Caco-2 (cell line): ENCODE data around the gene VAV2. TPM values are rescaled to one million over a fixed set of nuclear protein-coding genes. Genes with fewer than 3 reads are reported as not detected.
A peak's percentile ranks its signal among the peaks of the same experiment; 100 is the strongest.

Experiments
- BruUV-seq: library from RNA; stranded (reverse); fragments of 400-500 nt; replicated peaks from 2 replicates; lab custom pipeline; 2021; lab: Mats Ljungman, UMichigan
- CTCF ChIA-PET: fragments of 300-600 bp; sonication (Branson Sonifier 250); formaldehyde crosslinking; loops from one replicate; lab custom pipeline; 2022; ENCODE audit warnings: antibody characterized with exemption; lab: Charles Lee
- POLR2A ChIA-PET: fragments of 300-600 bp; sonication (Branson Sonifier 250); formaldehyde crosslinking; loops from one replicate; lab custom pipeline; 2022; ENCODE audit warnings: antibody characterized with exemption; lab: Charles Lee
- DNase-seq, 2 experiments: peaks; one replicate each; pipeline versions ENCODE4 v3.0.0 to v3.0.0-alpha.2; 2020 to 2022
- H3K27me3 ChIP-seq: replicated peaks from 2 replicates; pipeline ENCODE4 v1.6.0; 2011; ENCODE audit warnings: low read length; ENCODE audit not compliant: control insufficient read depth, insufficient read depth
- H3K36me3 ChIP-seq: 2 replicates; pipeline ENCODE4 v1.5.1; 2011; ENCODE audit warnings: low read length; ENCODE audit not compliant: control insufficient read depth, insufficient read depth
- H3K4me1 ChIP-seq: fragments of 250-450 bp; sonication (Bioruptor Pico); 2 replicates; pipeline ENCODE4 v1.5.1; 2020; ENCODE audit warnings: mild to moderate bottlenecking
- H3K4me3 ChIP-seq: 2 replicates; pipeline ENCODE4 v1.5.1; 2011; ENCODE audit warnings: low read depth, mild to moderate bottlenecking, control low read depth, low read length
- H3K9me3 ChIP-seq: fragments of 250-450 bp; sonication (Bioruptor Pico); 2 replicates; pipeline ENCODE4 v1.5.1; 2020; ENCODE audit warnings: mild to moderate bottlenecking, moderate library complexity
- H3K27ac Mint-ChIP-seq: one replicate; pipeline ENCODE4 v1.8.0; 2022; ENCODE audit warnings: mixed read lengths; ENCODE audit not compliant: unreplicated experiment
- H3K27me3 Mint-ChIP-seq: one replicate; pipeline ENCODE4 v1.8.0; 2022; ENCODE audit warnings: mixed read lengths; ENCODE audit not compliant: insufficient read depth, unreplicated experiment
- H3K36me3 Mint-ChIP-seq: one replicate; pipeline ENCODE4 v1.8.0; 2022; ENCODE audit warnings: mild to moderate bottlenecking, mixed read lengths; ENCODE audit not compliant: insufficient read depth, unreplicated experiment
- H3K4me1 Mint-ChIP-seq: one replicate; pipeline ENCODE4 v1.8.0; 2022; ENCODE audit warnings: low read depth, mixed read lengths; ENCODE audit not compliant: unreplicated experiment
- H3K4me3 Mint-ChIP-seq: one replicate; pipeline ENCODE4 v1.8.0; 2022; ENCODE audit warnings: mild to moderate bottlenecking, moderate library complexity, mixed read lengths; ENCODE audit not compliant: unreplicated experiment
- H3K9me3 Mint-ChIP-seq: one replicate; pipeline ENCODE4 v1.8.0; 2022; ENCODE audit warnings: mixed read lengths; ENCODE audit not compliant: unreplicated experiment
- intact Hi-C: fragments of 100-400 bp; cut with micrococcal nuclease; formaldehyde crosslinking; loops from one replicate; pipeline ENCODE4 v1.10.0; 2022; ENCODE audit not compliant: unreplicated experiment
- total RNA-seq: library from RNA; stranded (reverse); gene quantifications from 2 replicates; pipeline ENCODE4 v1.2.3, GENCODE V29; 2022
- TF ChIP-seq, protein P1 (sequence below), 2 experiments: fragments of 200-600 bp in 1 of 2; IDR thresholded peaks; 1 replicate in 1 of 2; 2 replicates in 1 of 2; pipeline versions ENCODE4 v1.5.1 to v1.8.0; 2011 to 2022; ENCODE audit warnings: antibody characterized with exemption in 1 of 2, control low read depth in 1 of 2, inconsistent platforms in 1 of 2, low read depth in 1 of 2, low read length in 1 of 2, mild to moderate bottlenecking in 1 of 2, moderate library complexity in 1 of 2; ENCODE audit not compliant: insufficient read depth in 1 of 2, severe bottlenecking in 1 of 2, unreplicated experiment in 1 of 2

VAV2 gene
- total RNA-seq, 1 experiment from 2014 or later = 55.3 TPM

DNA sequence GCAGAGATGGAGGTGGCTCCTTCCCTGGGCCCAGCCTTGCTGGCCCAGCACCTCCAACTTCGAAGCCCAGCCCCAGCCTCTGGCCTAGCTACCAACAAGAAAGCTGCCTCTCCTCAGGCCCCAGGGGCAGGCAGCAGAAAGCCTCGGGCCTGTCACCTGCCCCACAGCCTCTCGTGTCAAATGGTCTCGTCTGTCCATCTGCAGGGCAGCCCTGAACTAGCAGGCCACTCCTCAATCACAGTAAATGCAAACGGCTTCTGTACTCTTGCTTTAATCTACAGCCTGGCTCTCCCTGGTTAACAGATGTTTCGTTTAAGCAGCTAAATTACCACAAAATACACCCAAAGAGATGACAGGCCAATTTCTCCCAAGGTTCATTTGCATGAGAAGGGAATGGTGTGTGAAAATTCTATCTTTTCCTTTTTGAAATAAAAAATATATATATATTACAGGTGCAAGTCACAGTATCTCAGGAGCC lies 21.5 kb downstream of the VAV2 start:
- Mint-ChIP-seq H3K27ac (peak overlapping the region; percentile 39), H3K4me1 (peaks cover 28% of the 10 kb centered on the region), H3K9me3 (no peaks in the 10 kb centered on the region), H3K4me3 (no peak overlapping the region), H3K27me3 (no peaks in the 10 kb centered on the region), H3K36me3 (peaks cover 10% of the 10 kb centered on the region)
- DNase-seq = no peak
- H3K27me3 ChIP-seq = no peaks in the 10 kb centered on the region
- peaks cover 49% of the 10 kb centered on the region for H3K4me1 ChIP-seq
- intact Hi-C loops = no loop called here
- TF ChIP-seq, protein P1, sequence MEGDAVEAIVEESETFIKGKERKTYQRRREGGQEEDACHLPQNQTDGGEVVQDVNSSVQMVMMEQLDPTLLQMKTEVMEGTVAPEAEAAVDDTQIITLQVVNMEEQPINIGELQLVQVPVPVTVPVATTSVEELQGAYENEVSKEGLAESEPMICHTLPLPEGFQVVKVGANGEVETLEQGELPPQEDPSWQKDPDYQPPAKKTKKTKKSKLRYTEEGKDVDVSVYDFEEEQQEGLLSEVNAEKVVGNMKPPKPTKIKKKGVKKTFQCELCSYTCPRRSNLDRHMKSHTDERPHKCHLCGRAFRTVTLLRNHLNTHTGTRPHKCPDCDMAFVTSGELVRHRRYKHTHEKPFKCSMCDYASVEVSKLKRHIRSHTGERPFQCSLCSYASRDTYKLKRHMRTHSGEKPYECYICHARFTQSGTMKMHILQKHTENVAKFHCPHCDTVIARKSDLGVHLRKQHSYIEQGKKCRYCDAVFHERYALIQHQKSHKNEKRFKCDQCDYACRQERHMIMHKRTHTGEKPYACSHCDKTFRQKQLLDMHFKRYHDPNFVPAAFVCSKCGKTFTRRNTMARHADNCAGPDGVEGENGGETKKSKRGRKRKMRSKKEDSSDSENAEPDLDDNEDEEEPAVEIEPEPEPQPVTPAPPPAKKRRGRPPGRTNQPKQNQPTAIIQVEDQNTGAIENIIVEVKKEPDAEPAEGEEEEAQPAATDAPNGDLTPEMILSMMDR (IDR thresholded peaks at IDR 0.05; ENCODE audit: insufficient read depth in 1 of 2, low read depth in 1 of 2, low read length in 1 of 2, severe bottlenecking in 1 of 2, unreplicated experiment in 1 of 2) = no peak
- ChIA-PET POLR2A (no interaction called here), CTCF (no interaction called here)
- no peak overlapping the region for H3K4me3 ChIP-seq
- BruUV-seq = no TSS peak
- H3K36me3 ChIP-seq = no peaks in the 10 kb centered on the region
- H3K9me3 ChIP-seq = peaks cover 2% of the 10 kb centered on the region; the same call in 1 of the 2 replicates

GRCh38 chr9:133969681-133970580 lies 22.2 kb downstream of the VAV2 start:
- Mint-ChIP-seq H3K4me1 (peaks cover 26% of the 10 kb centered on the region), H3K9me3 (peaks cover under 1% of the 10 kb centered on the region), H3K36me3 (peaks cover 12% of the 10 kb centered on the region), H3K27ac (peak overlapping the region; percentile 48), H3K27me3 (no peaks in the 10 kb centered on the region), H3K4me3 (no peak overlapping the region)
- no TSS peak for BruUV-seq
- Histone ChIP-seq H3K9me3 (peaks cover 4% of the 10 kb centered on the region), H3K27me3 (no peaks in the 10 kb centered on the region), H3K4me3 (no peak overlapping the region), H3K4me1 (peaks cover 42% of the 10 kb centered on the region), H3K36me3 (no peaks in the 10 kb centered on the region)
- POLR2A ChIA-PET = no interaction called here
- DNase-seq = no peak
- TF ChIP-seq, protein P1 (IDR thresholded peaks at IDR 0.05; ENCODE audit: insufficient read depth in 1 of 2, low read depth in 1 of 2, low read length in 1 of 2, severe bottlenecking in 1 of 2, unreplicated experiment in 1 of 2) = no peak
- CTCF ChIA-PET = no interaction called here
- intact Hi-C loops = no loop called here

DNA sequence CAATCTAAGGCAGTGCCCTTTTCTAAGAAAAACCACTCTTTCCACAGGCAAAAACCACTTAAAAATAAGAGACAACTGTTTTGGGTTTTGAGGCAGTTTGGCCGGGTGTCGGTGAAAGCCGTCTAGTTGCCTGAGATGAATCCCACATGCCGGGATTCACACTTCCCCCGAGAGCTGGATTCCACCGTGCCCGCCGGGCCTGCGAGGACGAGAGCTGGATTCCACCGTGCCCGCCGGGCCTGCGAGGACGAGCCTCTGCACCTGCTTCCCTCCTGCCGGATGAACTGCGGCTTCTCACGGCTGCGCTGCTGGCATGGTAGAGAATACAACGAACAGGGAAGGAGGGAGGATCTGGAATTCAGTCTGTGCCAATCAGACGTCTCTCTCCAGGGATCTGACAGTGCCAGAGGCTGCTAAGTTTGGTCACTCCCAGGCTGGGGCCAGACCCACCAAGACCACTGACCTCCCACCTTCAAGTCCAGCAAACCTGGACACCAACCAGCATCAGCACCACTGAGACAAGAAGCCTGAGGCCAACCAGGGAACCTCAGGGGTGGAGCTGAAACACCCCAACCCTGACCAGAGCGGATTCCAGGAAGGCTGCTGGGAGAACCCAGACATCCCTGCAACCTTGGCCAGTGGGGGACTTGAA lies 23.0 kb downstream of the VAV2 start:
- no peak overlapping the region for H3K4me3 Mint-ChIP-seq
- Histone ChIP-seq H3K4me3 (no peak overlapping the region), H3K4me1 (peaks cover 33% of the 10 kb centered on the region), H3K27me3 (no peaks in the 10 kb centered on the region), H3K36me3 (no peaks in the 10 kb centered on the region), H3K9me3 (peaks cover 11% of the 10 kb centered on the region)
- no peaks in the 10 kb centered on the region for H3K27me3 Mint-ChIP-seq
- TF ChIP-seq, protein P1 (IDR thresholded peaks at IDR 0.05; ENCODE audit: insufficient read depth in 1 of 2, low read depth in 1 of 2, low read length in 1 of 2, severe bottlenecking in 1 of 2, unreplicated experiment in 1 of 2) = no peak
- peaks cover 12% of the 10 kb centered on the region for H3K36me3 Mint-ChIP-seq
- BruUV-seq = no TSS peak
- ChIA-PET CTCF (interaction anchor here (1.1 kb wide), 1 partner anchor 22 kb away, joined by 3 read pairs; no protein-coding TSS in a partner anchor), POLR2A (no interaction called here)
- intact Hi-C loops = no loop called here
- no peak for DNase-seq
- H3K27ac Mint-ChIP-seq = peak overlapping the region; percentile 48
- peaks cover 9% of the 10 kb centered on the region for H3K9me3 Mint-ChIP-seq
- peaks cover 22% of the 10 kb centered on the region for H3K4me1 Mint-ChIP-seq
